Uterus (tissue), 4 donors: ENCODE data around the gene MRPL54. TPM values are rescaled to one million over a fixed set of nuclear protein-coding genes. Genes with fewer than 3 reads are reported as not detected.

Experiments used
- DNase-seq, 2 donors: peaks; one replicate each; pipeline ENCODE4 v3.0.0-alpha.2; 2019 to 2020
- H3K27ac ChIP-seq, 2 donors: fragments of 200-600 bp; sonication (generic); 1 replicate in 1 of 2; 2 replicates in 1 of 2; pipeline ENCODE4 v1.5.1; 2016 to 2018
- H3K27me3 ChIP-seq, 2 donors: fragments of 200-600 bp; sonication (generic); one replicate each; pipeline ENCODE4 v1.5.1; 2018 to 2019; ENCODE audit warnings: control low read depth in 1 of 2
- H3K36me3 ChIP-seq, 2 donors: fragments of 200-600 bp; sonication (generic); one replicate each; pipeline ENCODE4 v1.5.1; 2019; ENCODE audit warnings: control low read depth in 1 of 2
- H3K4me1 ChIP-seq, 2 donors: fragments of 200-600 bp; sonication (generic); one replicate each; pipeline ENCODE4 v1.5.1; 2018 to 2019; ENCODE audit warnings: control low read depth in 1 of 2
- H3K4me3 ChIP-seq, 2 donors: fragments of 200-600 bp; sonication (generic); 1 replicate in 1 of 2; 2 replicates in 1 of 2; pipeline ENCODE4 v1.5.1; 2018 to 2019; ENCODE audit warnings: mild to moderate bottlenecking in 1 of 2
- H3K9me3 ChIP-seq, 2 donors: fragments of 200-600 bp; sonication (generic); one replicate each; pipeline ENCODE4 v1.5.1; 2019; ENCODE audit warnings: control low read depth in 1 of 2
- CTCF ChIP-seq, 4 experiments: fragments of 200-600 bp in 2 of 4; fragments of 450-650 bp in 2 of 4; sonication (generic) in 2 of 4; IDR thresholded peaks; one replicate each; pipeline ENCODE4 v1.5.1; 2016 to 2019; ENCODE audit warnings: antibody characterized with exemption in 4 of 4, mild to moderate bottlenecking in 2 of 4, moderate library complexity in 1 of 4
- POLR2A ChIP-seq, 2 donors: fragments of 450-650 bp; IDR thresholded peaks; one replicate each; pipeline ENCODE4 v1.6.1; 2016; ENCODE audit warnings: antibody characterized with exemption in 2 of 2, mild to moderate bottlenecking in 1 of 2, moderate library complexity in 1 of 2
- intact Hi-C: fragments of 100-400 bp; cut with DNase I; formaldehyde crosslinking; loops from one replicate; pipeline ENCODE4 v1.15.1; 2023; ENCODE audit warnings: low total_unique reads
- total RNA-seq, 4 donors: library from RNA; depleted of rRNA in 3 of 4; stranded (reverse); fragments of >200 nt in 3 of 4; gene quantifications; one replicate each; pipeline versions ENCODE4 v1.1.0 to v1.2.4, GENCODE V29; 2014 to 2023
- donor health status: DM: yes; HTN: yes; CAD: no.

MRPL54 gene
- total RNA-seq, 4 donors from 2014 or later: 14.4 to 196 (median 40.0) TPM

GRCh38 chr19:3770136-3770999 lies 7.9 kb downstream of the MRPL54 start:
- Histone ChIP-seq H3K27ac (peak overlapping the region in 1 of 2 donors; percentile 73), H3K4me3 (no peak overlapping the region), H3K36me3 (no peaks in the 10 kb centered on the region), H3K9me3 (no peaks in the 10 kb centered on the region), H3K27me3 (no peaks in the 10 kb centered on the region), H3K4me1 (no peaks in the 10 kb centered on the region)
- DNase-seq: no peak
- TF ChIP-seq CTCF (IDR thresholded peaks at IDR 0.05) (no peak), POLR2A (IDR thresholded peaks at IDR 0.05) (no peak)
- intact Hi-C loops: no loop called here

- TF ChIP-seq CTCF (IDR thresholded peaks at IDR 0.05) (no peak), POLR2A (IDR thresholded peaks at IDR 0.05) (no peak)
- no peak for DNase-seq
- Histone ChIP-seq H3K36me3 (no peaks in the 10 kb centered on the region), H3K4me3 (no peak overlapping the region), H3K9me3 (no peaks in the 10 kb centered on the region), H3K27ac (peak overlapping the region in 1 of 2 donors; percentile 73), H3K27me3 (no peaks in the 10 kb centered on the region), H3K4me1 (no peaks in the 10 kb centered on the region)
- intact Hi-C loops: no loop called here
Measured at GRCh38 chr19:3771000-3771905, 8.8 kb downstream of the MRPL54 start.

GRCh38 chr19:3771906-3772455 lies 9.5 kb downstream of the MRPL54 start, which contains the start of gene RAX2:
Gene RAX2 (minus strand): TSS chr19:3772228. CDS start chr19:3771742, 486 bp downstream.
- peak; percentile 62 to 68 for DNase-seq
- Histone ChIP-seq H3K9me3 (no peaks in the 10 kb centered on the region), H3K4me3 (no peak within 1 kb of the TSS), H3K27ac (peak within 1 kb of the TSS in 1 of 2 donors; percentile 73), H3K4me1 (no peaks in the 10 kb centered on the region), H3K27me3 (no peaks in the 10 kb centered on the region), H3K36me3 (no peaks in the 10 kb centered on the region)
- intact Hi-C loops: no loop called here
- TF ChIP-seq CTCF (IDR thresholded peaks at IDR 0.05): no peak
- TF ChIP-seq POLR2A (IDR thresholded peaks at IDR 0.05): no peak

- H3K9me3 ChIP-seq: no peaks in the 10 kb centered on the region
- no peak for DNase-seq
- no peaks in the 10 kb centered on the region for H3K36me3 ChIP-seq
- intact Hi-C loops: no loop called here
- H3K27me3 ChIP-seq: no peaks in the 10 kb centered on the region
- TF ChIP-seq POLR2A (IDR thresholded peaks at IDR 0.05) (no peak), CTCF (IDR thresholded peaks at IDR 0.05) (no peak)
- H3K27ac ChIP-seq: no peak overlapping the region
- no peak overlapping the region for H3K4me3 ChIP-seq
- H3K4me1 ChIP-seq: no peaks in the 10 kb centered on the region
Measured at GRCh38 chr19:3773814-3774515, 11.5 kb downstream of the MRPL54 start.
